ENCODE data around the gene AGMO.

Gene AGMO

DNA sequence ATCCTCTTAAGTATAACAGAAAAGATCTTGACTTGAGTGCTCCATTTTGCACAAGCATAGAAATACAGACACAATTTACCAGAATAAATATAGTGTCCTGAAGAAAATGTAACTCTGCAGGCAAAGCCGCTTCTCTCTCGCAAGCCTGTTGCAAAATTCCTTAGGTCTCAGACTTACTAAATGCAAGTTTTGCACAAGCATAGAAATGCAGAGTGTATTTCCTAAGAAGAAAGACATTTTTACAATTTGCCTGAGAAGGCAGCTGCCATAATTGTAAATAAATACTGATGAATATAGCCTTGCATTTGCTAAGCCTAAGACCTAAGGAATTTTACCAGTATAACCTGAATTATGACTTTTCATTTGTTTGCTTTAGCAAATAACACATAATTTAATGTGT, 67.1 kb downstream of the AGMO start:
- TF ChIP-seq, protein P1, sequence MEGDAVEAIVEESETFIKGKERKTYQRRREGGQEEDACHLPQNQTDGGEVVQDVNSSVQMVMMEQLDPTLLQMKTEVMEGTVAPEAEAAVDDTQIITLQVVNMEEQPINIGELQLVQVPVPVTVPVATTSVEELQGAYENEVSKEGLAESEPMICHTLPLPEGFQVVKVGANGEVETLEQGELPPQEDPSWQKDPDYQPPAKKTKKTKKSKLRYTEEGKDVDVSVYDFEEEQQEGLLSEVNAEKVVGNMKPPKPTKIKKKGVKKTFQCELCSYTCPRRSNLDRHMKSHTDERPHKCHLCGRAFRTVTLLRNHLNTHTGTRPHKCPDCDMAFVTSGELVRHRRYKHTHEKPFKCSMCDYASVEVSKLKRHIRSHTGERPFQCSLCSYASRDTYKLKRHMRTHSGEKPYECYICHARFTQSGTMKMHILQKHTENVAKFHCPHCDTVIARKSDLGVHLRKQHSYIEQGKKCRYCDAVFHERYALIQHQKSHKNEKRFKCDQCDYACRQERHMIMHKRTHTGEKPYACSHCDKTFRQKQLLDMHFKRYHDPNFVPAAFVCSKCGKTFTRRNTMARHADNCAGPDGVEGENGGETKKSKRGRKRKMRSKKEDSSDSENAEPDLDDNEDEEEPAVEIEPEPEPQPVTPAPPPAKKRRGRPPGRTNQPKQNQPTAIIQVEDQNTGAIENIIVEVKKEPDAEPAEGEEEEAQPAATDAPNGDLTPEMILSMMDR (IDR thresholded peaks at IDR 0.05; ENCODE audit: insufficient read depth, low read depth, low read length, missing control alignments) = no peak
- H3K4me3 ChIP-seq (ENCODE audit: low read depth, low read length) = no peak overlapping the region
- no peak for DNase-seq (ENCODE audit: low read depth)

DNA sequence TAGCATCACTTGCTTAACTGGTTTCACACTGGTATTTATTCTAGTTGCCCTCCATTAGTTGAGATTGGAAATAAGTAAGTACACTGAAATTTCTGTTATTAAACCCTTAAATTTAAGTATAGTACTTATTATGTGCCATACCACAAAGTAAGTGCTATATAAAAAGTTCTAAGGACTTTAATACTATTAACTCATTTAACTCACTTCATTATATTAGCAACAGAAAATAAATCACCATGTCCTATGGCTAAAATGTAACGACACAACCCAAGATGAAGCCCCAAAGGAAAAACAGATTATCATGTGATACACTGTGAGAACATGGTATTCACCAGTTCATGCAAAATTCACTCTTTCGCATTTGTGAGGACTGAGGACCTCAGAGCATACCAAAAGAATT, 70.5 kb downstream of the AGMO start:
- H3K4me3 ChIP-seq (ENCODE audit: low read depth, low read length) = no peak overlapping the region
- TF ChIP-seq, protein P1 (IDR thresholded peaks at IDR 0.05; ENCODE audit: insufficient read depth, low read depth, low read length, missing control alignments) = no peak
- DNase-seq (ENCODE audit: low read depth) = no peak

DNA sequence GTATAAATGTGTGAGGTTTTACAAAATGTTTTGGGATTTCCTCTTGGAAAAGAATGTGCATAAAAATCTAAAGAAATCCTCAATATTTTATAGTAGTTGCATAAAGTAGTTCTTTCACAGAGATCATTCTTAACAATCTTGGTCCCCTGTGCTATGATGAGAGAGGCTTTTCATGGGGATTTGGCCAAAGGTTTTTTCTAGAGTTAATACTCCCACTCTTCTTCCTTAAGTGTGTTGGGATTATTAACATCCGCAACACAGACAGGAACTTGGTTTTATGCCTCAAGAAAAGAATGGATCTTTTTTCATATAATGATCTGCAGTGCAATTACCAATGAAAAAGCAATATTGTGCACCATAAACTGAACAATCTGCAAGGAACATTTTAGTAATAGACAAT, 71.5 kb downstream of the AGMO start:
- DNase-seq (ENCODE audit: low read depth) = no peak
- TF ChIP-seq, protein P1 (IDR thresholded peaks at IDR 0.05; ENCODE audit: insufficient read depth, low read depth, low read length, missing control alignments) = no peak
- no peak overlapping the region for H3K4me3 ChIP-seq (ENCODE audit: low read depth, low read length)

DNA sequence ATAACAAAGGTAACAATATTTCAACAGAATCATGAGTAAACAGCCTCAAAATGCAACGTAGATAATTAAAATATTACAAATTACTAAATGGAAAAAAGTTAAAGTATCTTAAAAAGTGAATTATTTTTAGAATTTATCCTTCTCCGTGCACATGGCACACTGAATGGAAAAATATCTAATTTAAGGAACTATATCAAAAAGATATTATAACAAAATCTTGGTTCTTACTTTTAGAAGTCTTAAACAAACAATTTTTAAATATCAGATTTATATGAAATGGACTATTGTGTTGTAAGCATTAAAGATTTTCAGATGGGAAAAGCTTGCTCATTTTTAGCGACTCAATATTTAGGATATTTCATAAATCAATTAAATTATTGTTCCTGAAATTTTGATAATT, 72.0 kb downstream of the AGMO start:
- TF ChIP-seq, protein P1 (IDR thresholded peaks at IDR 0.05; ENCODE audit: insufficient read depth, low read depth, low read length, missing control alignments) = no peak

DNA sequence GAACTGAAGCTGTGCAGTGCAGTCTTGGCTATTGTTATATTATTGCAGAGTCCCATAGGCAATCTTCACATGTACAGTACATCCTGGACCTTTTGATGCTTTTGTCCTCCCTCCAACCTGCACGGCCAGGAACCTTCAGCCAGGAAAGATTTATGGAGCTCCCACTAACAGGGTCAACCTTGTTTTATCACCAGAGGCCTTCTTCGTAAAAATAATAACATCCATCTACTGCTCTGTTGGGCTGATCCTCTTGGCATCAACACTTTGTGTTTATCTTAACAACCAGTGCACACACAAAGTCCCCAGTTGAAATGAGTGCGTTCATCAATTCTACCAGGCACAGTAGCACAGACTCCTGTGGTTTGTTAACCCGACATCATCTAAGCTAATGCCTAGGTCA, 72.4 kb downstream of the AGMO start:
- no peak overlapping the region for H3K4me3 ChIP-seq (ENCODE audit: low read depth, low read length)
- no peak for DNase-seq (ENCODE audit: low read depth)
- TF ChIP-seq, protein P1 (IDR thresholded peaks at IDR 0.05; ENCODE audit: insufficient read depth, low read depth, low read length, missing control alignments) = no peak

More for the DNA sequence above, 72.0 kb downstream of the AGMO start:
- DNase-seq (ENCODE audit: low read depth) = no peak
- no peak overlapping the region for H3K4me3 ChIP-seq (ENCODE audit: low read depth, low read length)

DNA sequence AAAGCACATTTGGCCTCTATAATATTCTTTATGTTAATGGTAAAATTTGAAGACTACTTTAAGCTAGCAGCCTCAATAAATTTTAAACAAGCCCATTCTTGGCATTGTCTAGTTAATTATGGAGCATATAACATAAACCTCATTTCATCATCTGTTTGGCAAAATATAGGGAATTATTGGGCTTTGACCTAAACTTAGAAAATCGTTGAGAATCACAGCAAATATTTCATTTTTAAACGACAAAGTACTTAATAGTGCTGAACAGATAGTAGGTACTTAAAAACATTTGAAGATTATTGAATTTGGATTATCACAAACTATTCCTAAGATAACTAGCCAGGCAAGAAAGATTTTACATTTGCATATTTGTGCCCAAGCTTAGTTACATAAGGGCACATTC, 73.4 kb downstream of the AGMO start:
- no peak for DNase-seq (ENCODE audit: low read depth)
- TF ChIP-seq, protein P1 (IDR thresholded peaks at IDR 0.05; ENCODE audit: insufficient read depth, low read depth, low read length, missing control alignments) = no peak
- H3K4me3 ChIP-seq (ENCODE audit: low read depth, low read length) = no peak overlapping the region

DNA sequence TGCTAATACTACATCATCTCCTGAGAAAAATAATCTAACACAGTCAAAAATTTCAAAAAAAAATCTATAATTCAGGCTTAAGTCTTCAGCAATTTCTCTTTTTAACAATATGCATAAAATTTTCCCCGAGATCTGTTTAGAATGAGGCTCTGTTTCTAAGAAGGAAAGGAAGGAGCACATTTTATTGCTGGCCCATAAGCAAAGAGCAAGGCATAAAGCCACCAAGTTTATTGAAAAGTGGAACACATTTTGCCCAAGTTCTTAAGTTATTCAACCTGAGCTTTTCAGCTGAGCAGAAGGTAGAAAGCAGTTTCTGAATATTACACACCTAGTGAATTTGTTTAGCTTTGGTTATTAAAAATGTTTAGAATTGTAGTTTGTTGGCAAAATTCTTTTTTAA, 73.9 kb downstream of the AGMO start:
- DNase-seq (ENCODE audit: low read depth) = no peak
- no peak overlapping the region for H3K4me3 ChIP-seq (ENCODE audit: low read depth, low read length)
- TF ChIP-seq, protein P1 (IDR thresholded peaks at IDR 0.05; ENCODE audit: insufficient read depth, low read depth, low read length, missing control alignments) = no peak
